ENCODE data around the gene HM13.

HM13 gene

GRCh38 chr20:31547017-31547675 is 32.9 kb downstream of the HM13 start:
- Histone ChIP-seq H3K36me3 (ENCODE audit: control insufficient read depth, low read length) (peaks cover 64% of the 10 kb centered on the region), H3K4me3 (ENCODE audit: low read length) (peak overlapping the region; percentile 91), H3K79me2 (ENCODE audit: control insufficient read depth, low read length) (peaks cover 36% of the 10 kb centered on the region)

GRCh38 chr20:31547720-31548298 is 33.6 kb downstream of the HM13 start:
- Histone ChIP-seq H3K9me2 (replicated peaks; ENCODE audit: control insufficient read depth, low read length) (no peaks in the 10 kb centered on the region), H3K9me3 (ENCODE audit: control insufficient read depth, insufficient read depth, low read length) (no peaks in the 10 kb centered on the region), H3K4me3 (ENCODE audit: low read length) (peak overlapping the region; percentile 91), H3K4me2 (ENCODE audit: low read length) (peak overlapping the region; percentile 67), H3F3A (ENCODE audit: control insufficient read depth, insufficient read depth) (peaks cover 8% of the 10 kb centered on the region), H3K79me2 (ENCODE audit: control insufficient read depth, low read length) (peaks cover 36% of the 10 kb centered on the region), H4K20me1 (ENCODE audit: control insufficient read depth, insufficient read depth, low read depth, low read length) (no peaks in the 10 kb centered on the region), H3K27me3 (ENCODE audit: control insufficient read depth, low read length) (no peaks in the 10 kb centered on the region), H3K4me1 (ENCODE audit: control insufficient read depth, low read length) (peaks cover 9% of the 10 kb centered on the region), H3K36me3 (ENCODE audit: control insufficient read depth, low read length) (peaks cover 64% of the 10 kb centered on the region), H3K27ac (ENCODE audit: low read depth, low read length) (peak overlapping the region; percentile 59)
- TF ChIP-seq EZH2phosphoT487 (IDR thresholded peaks at IDR 0.05; ENCODE audit: borderline replicate concordance, low read length) (no peak), CTCF (IDR thresholded peaks at IDR 0.05; ENCODE audit: low read depth, low read length, poor library complexity, severe bottlenecking) (no peak)

More at GRCh38 chr20:31547017-31547675, 32.9 kb downstream of the HM13 start:
- H3K9me3 ChIP-seq (ENCODE audit: control insufficient read depth, insufficient read depth, low read length): no peaks in the 10 kb centered on the region
- no peaks in the 10 kb centered on the region for H3K9me2 ChIP-seq (replicated peaks; ENCODE audit: control insufficient read depth, low read length)
- peak overlapping the region; percentile 67 for H3K4me2 ChIP-seq (ENCODE audit: low read length)
- H4K20me1 ChIP-seq (ENCODE audit: control insufficient read depth, insufficient read depth, low read depth, low read length): no peaks in the 10 kb centered on the region
- H3K4me1 ChIP-seq (ENCODE audit: control insufficient read depth, low read length): peaks cover 9% of the 10 kb centered on the region
- H3K27ac ChIP-seq (ENCODE audit: low read depth, low read length): peak overlapping the region; percentile 59
- TF ChIP-seq CTCF (IDR thresholded peaks at IDR 0.05; ENCODE audit: low read depth, low read length, poor library complexity, severe bottlenecking): no peak
- no peak for TF ChIP-seq EZH2phosphoT487 (IDR thresholded peaks at IDR 0.05; ENCODE audit: borderline replicate concordance, low read length)
- peaks cover 8% of the 10 kb centered on the region for H3F3A ChIP-seq (ENCODE audit: control insufficient read depth, insufficient read depth)
- no peaks in the 10 kb centered on the region for H3K27me3 ChIP-seq (ENCODE audit: control insufficient read depth, low read length)

- Histone ChIP-seq H3K4me1 (ENCODE audit: control insufficient read depth, low read length) (peaks cover 9% of the 10 kb centered on the region), H4K20me1 (ENCODE audit: control insufficient read depth, insufficient read depth, low read depth, low read length) (no peaks in the 10 kb centered on the region), H3K79me2 (ENCODE audit: control insufficient read depth, low read length) (peaks cover 36% of the 10 kb centered on the region), H3K36me3 (ENCODE audit: control insufficient read depth, low read length) (peaks cover 71% of the 10 kb centered on the region), H3K9me2 (replicated peaks; ENCODE audit: control insufficient read depth, low read length) (no peaks in the 10 kb centered on the region), H3K4me3 (ENCODE audit: low read length) (peak overlapping the region; percentile 91), H3K9me3 (ENCODE audit: control insufficient read depth, insufficient read depth, low read length) (no peaks in the 10 kb centered on the region), H3K4me2 (ENCODE audit: low read length) (peak overlapping the region; percentile 67), H3K27me3 (ENCODE audit: control insufficient read depth, low read length) (no peaks in the 10 kb centered on the region), H3F3A (ENCODE audit: control insufficient read depth, insufficient read depth) (peaks cover 8% of the 10 kb centered on the region), H3K27ac (ENCODE audit: low read depth, low read length) (no peak overlapping the region)
- TF ChIP-seq CTCF (IDR thresholded peaks at IDR 0.05; ENCODE audit: low read depth, low read length, poor library complexity, severe bottlenecking) (no peak), EZH2phosphoT487 (IDR thresholded peaks at IDR 0.05; ENCODE audit: borderline replicate concordance, low read length) (no peak)
Observed at GRCh38 chr20:31548820-31549512, 34.7 kb downstream of the HM13 start.
